ENCODE data around the gene CXCR5.

GRCh38 chr11:118885319-118885718 is 1.6 kb downstream of the CXCR5 start:
- TF ChIP-seq POLR2A (IDR thresholded peaks at IDR 0.05) (no peak), CTCF (IDR thresholded peaks at IDR 0.05) (no peak), POLR2AphosphoS5 (IDR thresholded peaks at IDR 0.05) (no peak), EP300 (IDR thresholded peaks at IDR 0.05; ENCODE audit: low read depth) (no peak)
